ENCODE measurements around the gene CACNA1D. TPM values are rescaled to one million over a fixed set of nuclear protein-coding genes. Genes with fewer than 3 reads are reported as not detected.

CACNA1D gene
- total and polyA plus RNA-seq, 8 donors, result 5.3 to 22.8 (median 11.6) TPM

GRCh38 chr3:53482227-53482626 lies 12.2 kb upstream of the CACNA1D start:
- DNase-seq (no peak), ATAC-seq (no peak), FAIRE-seq (no peak)
- no peak overlapping the region for H3K4me3 ChIP-seq
- no peaks in the 10 kb centered on the region for H3K27me3 ChIP-seq
- peaks cover 0 to 3% (median 0%) of the 10 kb centered on the region in 3 donors for H3K4me1 ChIP-seq
- 85 to 90% methylated on average over 1 of the region's 1 CpG for WGBS, 2 donors
- no peaks in the 10 kb centered on the region for H3K9me3 ChIP-seq
- H3K27ac ChIP-seq, result no peak overlapping the region
- no peaks in the 10 kb centered on the region for H3K36me3 ChIP-seq
- TF ChIP-seq, protein P1, sequence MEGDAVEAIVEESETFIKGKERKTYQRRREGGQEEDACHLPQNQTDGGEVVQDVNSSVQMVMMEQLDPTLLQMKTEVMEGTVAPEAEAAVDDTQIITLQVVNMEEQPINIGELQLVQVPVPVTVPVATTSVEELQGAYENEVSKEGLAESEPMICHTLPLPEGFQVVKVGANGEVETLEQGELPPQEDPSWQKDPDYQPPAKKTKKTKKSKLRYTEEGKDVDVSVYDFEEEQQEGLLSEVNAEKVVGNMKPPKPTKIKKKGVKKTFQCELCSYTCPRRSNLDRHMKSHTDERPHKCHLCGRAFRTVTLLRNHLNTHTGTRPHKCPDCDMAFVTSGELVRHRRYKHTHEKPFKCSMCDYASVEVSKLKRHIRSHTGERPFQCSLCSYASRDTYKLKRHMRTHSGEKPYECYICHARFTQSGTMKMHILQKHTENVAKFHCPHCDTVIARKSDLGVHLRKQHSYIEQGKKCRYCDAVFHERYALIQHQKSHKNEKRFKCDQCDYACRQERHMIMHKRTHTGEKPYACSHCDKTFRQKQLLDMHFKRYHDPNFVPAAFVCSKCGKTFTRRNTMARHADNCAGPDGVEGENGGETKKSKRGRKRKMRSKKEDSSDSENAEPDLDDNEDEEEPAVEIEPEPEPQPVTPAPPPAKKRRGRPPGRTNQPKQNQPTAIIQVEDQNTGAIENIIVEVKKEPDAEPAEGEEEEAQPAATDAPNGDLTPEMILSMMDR (IDR thresholded peaks at IDR 0.05), result no peak
- intact Hi-C loops (cut with DNase I), result no loop called here

GRCh38 chr3:53483821-53484220 lies 10.6 kb upstream of the CACNA1D start:
- FAIRE-seq, result no peak
- no peaks in the 10 kb centered on the region for H3K27me3 ChIP-seq
- ATAC-seq, result no peak
- intact Hi-C loops (cut with DNase I), result no loop called here
- peaks cover 0 to 3% (median 0%) of the 10 kb centered on the region in 3 donors for H3K4me1 ChIP-seq
- no peak for DNase-seq
- no peaks in the 10 kb centered on the region for H3K9me3 ChIP-seq
- H3K27ac ChIP-seq, result no peak overlapping the region
- 63 to 79% methylated on average over 2 of the region's 2 CpGs for WGBS, 2 donors
- H3K4me3 ChIP-seq, result no peak overlapping the region
- H3K36me3 ChIP-seq, result no peaks in the 10 kb centered on the region
- TF ChIP-seq, protein P1 (IDR thresholded peaks at IDR 0.05), result no peak

- DNase-seq (no peak), ATAC-seq (no peak), FAIRE-seq (no peak)
- Histone ChIP-seq H3K9me3 (no peaks in the 10 kb centered on the region), H3K4me3 (no peak overlapping the region), H3K27ac (no peak overlapping the region), H3K36me3 (no peaks in the 10 kb centered on the region), H3K4me1 (peaks cover 0 to 3% (median 0%) of the 10 kb centered on the region in 3 donors), H3K27me3 (no peaks in the 10 kb centered on the region)
- intact Hi-C loops (cut with DNase I), result no loop called here
- TF ChIP-seq, protein P1 (IDR thresholded peaks at IDR 0.05), result no peak
- 3 to 7% methylated on average over 1 of the region's 1 CpG for WGBS, 2 donors
Observed at GRCh38 chr3:53484984-53485383, 9.4 kb upstream of the CACNA1D start.

DNA sequence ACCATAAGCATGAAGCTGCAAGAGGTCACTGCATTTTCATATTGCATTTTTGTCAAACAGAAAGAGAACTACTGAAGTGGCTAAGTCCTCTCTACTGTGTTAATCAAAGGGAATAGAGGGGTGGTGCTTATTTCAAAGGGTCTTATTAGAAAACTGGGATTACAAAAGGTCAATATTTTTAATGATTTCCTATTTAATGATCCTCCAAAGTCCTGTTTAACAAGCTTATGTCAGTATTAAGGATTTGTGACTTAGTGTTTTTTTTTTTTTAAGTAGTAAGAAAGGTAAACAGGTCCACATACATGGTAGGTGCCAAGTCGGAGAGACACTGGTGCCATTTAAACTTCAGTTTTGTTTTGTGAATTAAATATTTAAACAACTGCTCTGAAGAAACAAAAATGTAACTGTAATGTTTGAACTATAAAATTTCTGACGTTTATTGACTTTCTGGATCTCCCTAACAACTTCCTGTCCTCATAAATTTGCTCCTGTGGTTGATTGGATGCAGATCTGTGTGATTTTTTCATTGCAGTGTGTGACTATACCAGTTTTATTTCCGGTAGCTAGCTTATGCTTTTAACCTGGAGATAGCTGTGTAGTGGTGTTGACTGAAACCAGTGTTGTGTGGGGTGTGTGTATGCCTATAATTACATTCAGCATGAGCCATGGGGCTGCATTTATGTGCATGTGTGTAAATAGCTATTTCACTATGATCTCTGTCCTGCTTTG lies 8.6 kb upstream of the CACNA1D start:
- DNase-seq (no peak), ATAC-seq (peak in 3 of 4 donors; percentile 30 to 61 (median 59)), FAIRE-seq (peak; percentile 91)
- intact Hi-C loops (cut with DNase I), result no loop called here
- Histone ChIP-seq H3K9me3 (no peaks in the 10 kb centered on the region), H3K4me1 (peaks cover 0 to 3% (median 0%) of the 10 kb centered on the region in 3 donors), H3K27me3 (no peaks in the 10 kb centered on the region), H3K4me3 (no peak overlapping the region), H3K36me3 (no peaks in the 10 kb centered on the region), H3K27ac (no peak overlapping the region)
- 28 to 30% methylated on average over 3 of the region's 3 CpGs for WGBS, 2 donors
- TF ChIP-seq, protein P1 (IDR thresholded peaks at IDR 0.05), result no peak

DNA sequence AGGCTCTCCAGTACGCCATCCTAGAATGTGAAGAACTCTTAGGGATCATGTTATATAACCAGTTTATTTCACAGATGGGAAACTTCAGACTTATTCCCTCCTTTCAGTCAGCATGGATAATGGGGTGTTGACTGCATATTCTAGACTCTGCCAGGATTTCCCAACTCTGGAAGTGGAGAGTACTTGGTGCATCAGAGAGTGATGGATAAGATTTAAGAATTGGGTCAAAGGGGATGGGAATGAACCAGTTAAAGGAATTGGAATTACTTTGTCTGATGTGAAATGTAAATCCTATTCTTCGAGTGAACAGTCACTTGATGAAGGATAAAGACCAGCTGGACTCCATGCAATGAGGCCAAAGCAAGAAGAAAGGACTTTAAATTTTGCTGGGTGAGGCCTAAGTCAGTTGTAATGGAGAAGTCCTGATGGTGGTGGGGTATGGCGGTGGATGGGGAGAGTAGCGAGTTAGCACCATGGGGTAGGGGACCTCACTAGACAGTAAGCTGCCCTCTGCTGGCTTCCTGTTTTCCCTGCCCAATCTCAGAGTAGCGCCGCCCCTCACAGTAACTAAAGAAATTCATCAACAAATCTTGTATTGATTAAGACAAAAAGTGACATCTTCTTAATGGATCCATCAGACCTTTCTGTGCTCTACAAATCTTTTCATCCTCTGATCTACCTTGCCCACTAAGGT lies 7.3 kb upstream of the CACNA1D start:
- DNase-seq (no peak), ATAC-seq (no peak), FAIRE-seq (no peak)
- no peaks in the 10 kb centered on the region for H3K27me3 ChIP-seq
- no peak overlapping the region for H3K27ac ChIP-seq
- no peak overlapping the region for H3K4me3 ChIP-seq
- intact Hi-C loops (cut with DNase I), result no loop called here
- no peaks in the 10 kb centered on the region for H3K36me3 ChIP-seq
- H3K4me1 ChIP-seq, result peaks cover 0 to 3% (median 0%) of the 10 kb centered on the region in 3 donors
- TF ChIP-seq, protein P1 (IDR thresholded peaks at IDR 0.05), result no peak
- 90 to 94% methylated on average over 6 of the region's 6 CpGs for WGBS, 2 donors
- no peaks in the 10 kb centered on the region for H3K9me3 ChIP-seq
